ENCODE measurements around the gene AOPEP.
"Not testable (repeated sequence)": the region's sequence is repeated elsewhere in the genome, so short reads cannot be mapped to it uniquely, and the experiment has no call there.

Gene AOPEP

DNA sequence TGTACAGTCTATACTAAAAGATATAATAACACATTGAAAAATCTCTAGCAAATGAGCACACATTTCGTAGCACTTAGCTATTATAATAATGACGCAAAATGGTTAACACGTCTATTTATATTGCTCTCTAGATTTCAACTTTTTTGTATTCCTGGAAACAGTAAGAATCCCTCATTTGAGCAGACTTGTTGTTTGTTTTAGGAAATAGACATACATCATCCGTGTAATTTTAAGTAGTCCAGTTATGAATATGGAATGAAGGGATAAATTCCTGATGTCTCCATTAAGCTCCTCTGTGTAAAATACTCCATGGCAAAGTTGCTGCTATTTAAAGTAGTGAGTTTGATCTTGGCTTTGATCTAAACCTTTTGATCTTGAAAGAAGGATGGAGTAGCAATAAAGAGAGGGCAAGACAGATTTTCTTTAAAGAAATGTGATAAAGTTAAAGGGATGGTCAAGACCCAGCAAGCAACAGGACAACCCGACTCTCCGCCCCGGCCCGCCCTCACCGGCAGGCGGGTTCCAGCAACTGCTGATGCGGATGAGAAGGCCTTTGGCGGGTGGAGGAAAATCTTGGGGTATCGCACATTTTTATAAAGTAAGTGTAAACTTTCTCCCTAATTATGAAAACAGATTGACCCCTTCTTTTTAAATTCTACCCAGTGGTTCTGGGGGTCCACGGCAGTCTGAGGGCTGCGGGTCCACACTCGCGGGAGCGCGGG, 277.4 kb downstream of the AOPEP start:
- DNase-seq: no peak

GRCh38 chr9:95004411-95005277, 278.1 kb downstream of the AOPEP start:
- DNase-seq: peak; percentile 3

DNA sequence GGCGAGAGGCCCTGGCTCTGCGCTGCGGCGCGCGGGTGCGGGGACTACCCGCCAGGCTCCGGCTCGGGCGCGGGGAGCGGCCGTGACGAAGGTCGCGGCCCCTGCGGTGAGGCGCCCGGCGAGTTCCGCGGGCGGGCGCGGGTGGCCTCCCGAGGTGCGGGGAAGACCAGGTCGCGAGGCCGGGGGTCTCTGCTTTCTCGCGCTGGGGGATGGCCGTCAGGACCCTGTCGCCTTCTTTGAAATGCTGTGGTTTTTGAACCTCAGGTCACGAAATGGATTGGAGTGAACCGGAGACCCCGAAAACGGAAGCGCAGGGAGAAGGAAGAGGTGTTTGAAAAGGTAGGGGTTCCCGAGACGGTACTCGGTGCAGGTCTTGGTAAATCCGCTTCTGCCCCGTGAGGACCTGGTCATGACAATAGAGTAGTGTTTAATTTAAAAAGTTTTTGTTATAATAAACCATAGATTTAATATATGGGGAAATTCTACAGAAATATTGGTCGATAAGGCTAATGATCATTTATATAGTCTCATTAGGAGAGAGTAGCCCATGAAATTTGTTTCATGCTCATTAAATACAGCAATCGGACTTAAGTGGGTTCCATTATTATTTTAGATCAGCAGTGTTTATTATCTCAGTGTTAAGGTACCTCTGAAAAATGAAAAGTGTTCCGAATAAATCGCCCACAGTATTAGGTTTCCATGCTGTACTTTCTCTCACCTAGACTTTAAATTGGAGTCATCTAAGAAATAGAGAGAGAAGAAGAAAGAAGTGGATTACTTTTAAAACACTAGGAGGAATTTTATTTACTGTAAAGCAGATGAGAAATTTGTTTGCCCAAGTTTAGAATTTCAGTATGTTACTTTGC, 279.0 kb downstream of the AOPEP start:
- no peak for DNase-seq

DNA sequence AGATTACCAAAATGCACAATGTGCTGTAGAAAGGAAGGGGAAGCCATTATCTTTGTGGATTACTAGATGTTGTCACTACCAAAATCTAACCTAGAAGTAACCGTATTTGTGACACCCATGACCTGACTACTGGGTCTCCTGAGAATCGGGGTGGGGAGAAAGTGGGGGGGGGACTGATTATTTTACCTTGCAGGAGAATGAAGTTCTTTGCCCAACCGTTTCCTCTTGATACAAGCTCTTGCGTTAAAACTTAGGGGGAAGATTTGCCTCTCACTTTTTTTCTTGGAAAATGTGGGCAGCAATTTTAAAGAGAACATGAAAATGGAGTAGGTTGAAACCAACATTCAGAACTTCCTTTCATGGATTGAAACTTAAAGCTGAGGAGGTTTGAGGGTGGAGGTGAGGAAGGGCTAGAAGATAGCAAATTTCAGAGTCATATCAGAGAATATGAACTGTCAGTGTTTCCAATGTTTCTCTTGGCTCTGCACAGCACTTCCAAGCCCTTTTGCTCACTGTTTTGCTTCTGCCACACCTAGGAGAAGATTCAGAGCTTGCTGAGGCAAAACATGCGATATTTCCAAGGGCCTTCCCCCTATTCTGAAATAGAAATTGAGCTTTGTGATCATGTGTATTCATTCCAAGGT, 280.8 kb downstream of the AOPEP start:
- DNase-seq: no peak

- DNase-seq: no peak
Measured at GRCh38 chr9:95008151-95008771, 281.8 kb downstream of the AOPEP start.

DNA sequence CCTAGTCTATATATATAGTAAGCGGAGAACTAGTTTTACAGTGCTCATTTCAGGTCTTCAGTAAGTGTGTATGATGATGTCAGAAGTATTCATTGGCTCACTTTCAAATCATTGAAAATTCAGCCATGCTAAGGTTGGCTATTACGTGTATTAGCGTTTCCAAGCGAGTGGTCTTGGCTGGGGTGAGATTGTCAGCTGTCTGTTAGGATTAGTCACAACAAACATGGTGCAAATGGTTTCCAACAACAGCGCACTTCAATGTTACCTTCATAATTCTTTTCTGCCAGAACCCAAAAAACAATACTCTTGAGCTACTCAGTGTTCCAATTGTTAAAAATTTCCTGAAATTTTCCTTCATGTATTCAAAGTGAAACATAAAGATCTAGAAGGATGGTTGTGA, 283.0 kb downstream of the AOPEP start:
- DNase-seq: no peak

GRCh38 chr9:95010431-95010838, 283.9 kb downstream of the AOPEP start:
- no peak for DNase-seq

DNA sequence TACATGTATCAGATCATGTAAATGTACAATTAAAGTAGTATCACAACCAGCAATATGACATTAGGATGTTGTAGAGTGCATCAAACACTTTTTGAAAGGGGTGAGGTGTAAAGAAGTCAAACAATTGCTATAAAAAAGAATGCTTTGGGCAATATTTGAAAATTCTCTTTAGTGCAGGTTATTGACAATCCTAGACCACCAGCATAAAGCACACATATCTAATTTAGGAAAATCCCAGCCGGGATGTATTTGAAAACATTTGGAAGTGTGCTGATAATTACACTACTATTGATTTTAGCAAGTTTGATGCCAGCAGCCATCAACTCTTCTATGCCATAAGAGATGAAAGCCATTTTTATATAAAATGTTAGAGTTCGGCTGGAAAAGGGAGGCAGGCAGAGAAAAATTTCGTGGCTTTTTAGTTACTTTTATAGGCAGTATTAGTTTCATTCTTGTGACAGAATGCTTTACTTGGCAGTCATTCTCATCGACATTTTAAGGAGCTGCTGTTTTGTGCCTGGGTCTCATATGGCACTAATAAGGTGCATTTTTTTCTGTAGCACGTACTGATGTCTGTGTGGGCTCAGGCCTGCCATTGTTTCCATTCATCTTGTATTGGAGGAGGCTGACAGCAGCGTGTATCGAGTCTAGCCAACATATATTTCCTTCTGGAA, 285.7 kb downstream of the AOPEP start:
- no peak for DNase-seq

- DNase-seq: no peak
Measured at GRCh38 chr9:95012902-95013301, 286.4 kb downstream of the AOPEP start.

DNA sequence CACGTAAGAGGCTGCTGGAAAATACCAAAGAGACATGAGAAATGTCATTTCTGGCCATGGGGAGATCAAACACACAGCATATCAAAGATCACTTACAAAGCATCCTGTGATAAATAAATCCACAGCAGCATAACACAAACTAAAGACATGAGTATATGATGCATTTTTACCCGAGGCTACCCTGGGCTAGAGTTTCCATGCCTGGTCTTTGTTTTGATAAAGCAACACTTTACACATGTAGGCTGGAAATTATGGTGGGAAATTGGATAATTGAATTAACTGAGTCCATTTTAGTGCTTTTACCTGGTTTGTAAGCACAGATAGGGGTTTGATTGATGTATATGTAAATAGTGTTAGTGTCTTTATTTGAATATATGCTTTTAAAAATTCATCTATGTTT, 288.4 kb downstream of the AOPEP start:
- no peak for DNase-seq

DNA sequence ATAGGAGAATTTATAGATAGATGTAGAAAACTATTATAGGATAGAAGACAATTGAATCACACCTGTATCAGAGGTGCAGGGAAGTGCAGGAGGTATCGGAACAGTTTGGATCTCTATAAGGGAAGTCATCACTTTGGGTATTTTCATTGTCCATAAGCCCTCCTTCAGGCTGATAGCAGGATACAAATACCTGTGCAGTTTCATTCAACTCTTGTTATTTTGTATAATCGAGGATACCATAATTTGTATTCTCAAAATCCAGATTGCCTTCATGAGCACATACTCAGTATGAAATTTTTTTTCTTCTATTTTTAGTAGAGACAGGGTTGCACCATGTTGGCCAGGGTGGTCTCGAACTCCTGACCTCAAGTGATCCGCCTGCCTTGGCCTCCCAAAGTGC, 289.1 kb downstream of the AOPEP start:
- DNase-seq: no peak

- DNase-seq: no peak
Measured at GRCh38 chr9:95017062-95017461, 290.6 kb downstream of the AOPEP start.

GRCh38 chr9:95017661-95018060, 291.2 kb downstream of the AOPEP start:
- DNase-seq: no peak

GRCh38 chr9:95018099-95018936, 291.8 kb downstream of the AOPEP start:
- peak; percentile 3 for DNase-seq

- DNase-seq: not testable (repeated sequence)
Measured at GRCh38 chr9:95020644-95021043, 294.1 kb downstream of the AOPEP start.

GRCh38 chr9:95021166-95021886, 294.8 kb downstream of the AOPEP start:
- no peak for DNase-seq

- DNase-seq: no peak
Measured at GRCh38 chr9:95022657-95023056, 296.2 kb downstream of the AOPEP start.

DNA sequence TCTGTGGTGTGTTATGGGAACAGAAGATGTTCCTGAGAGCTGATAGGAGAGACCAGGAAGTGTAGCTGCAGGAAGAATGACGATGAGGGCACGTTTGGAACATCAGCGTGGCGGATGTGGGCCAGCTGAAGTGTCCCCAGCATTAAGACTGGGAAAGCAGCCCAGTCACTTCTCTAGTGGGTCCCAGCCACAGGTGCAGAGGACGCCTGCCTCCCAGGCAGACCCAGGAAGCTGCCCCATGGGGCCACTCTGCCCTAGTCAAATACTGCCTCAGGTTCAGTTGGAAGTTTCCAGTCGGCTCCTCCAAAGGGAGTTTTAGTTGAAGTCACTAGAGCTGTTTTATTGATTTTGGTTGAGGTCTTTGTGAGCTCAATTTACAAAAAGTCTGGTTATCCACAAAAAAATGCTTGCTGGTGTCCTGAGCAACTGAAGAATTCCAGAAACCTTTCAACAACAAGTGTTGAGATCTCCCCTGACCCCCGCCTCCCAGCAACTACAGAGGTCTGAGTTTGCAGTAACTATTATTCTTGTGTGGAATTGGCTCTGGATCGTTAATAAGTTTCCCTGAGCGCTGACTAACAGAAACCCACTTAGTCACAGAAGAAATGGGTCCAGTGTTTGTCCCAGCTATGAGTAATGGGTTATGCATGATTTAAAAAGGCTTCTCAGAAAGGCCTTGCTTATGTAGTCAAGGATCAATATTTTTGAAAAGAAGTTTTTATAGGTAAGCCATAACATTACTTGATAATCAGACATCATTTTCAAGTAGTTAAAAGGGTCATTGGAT, 296.9 kb downstream of the AOPEP start:
- no peak for DNase-seq

DNA sequence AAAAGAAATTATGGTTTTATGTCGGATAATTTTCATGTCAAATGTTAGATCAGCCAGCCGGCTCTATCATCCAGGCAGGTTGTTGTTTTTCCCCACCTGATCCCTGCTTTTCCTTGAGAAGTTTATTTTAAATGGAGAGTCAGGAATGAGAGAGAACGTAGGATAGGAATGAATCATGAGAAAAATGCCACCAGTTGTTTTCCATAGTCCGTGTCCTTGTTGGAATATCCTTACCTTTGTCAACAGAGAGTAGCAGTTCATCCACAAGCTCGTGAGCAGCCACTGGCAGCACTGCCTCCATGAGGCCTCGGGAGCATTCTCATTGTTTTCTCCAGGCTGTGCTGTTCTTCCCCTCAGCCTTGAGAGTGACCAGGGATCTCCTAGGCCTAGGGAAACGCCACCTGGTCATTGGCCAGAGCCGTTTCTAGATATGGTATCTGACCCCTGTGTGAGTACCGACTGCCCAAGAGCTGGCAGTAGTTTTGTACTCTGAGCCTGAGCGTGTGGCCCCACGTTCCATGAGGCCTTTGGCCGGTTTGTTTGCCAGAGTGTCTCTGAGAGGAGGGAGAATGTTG, 297.7 kb downstream of the AOPEP start:
- no peak for DNase-seq

All from stimulated activated CD4-positive, alpha-beta T cell treated with anti-CD3 and anti-CD28 coated beads, Interleukin-1b, Interleukin-23, amount 100 ng/mL, for 48 hours (primary cell).